Loucy (cell line): ENCODE data around the gene BABAM2.

Source experiments
- H2AFZ ChIP-seq: fragments of 200-600 bp; sonication (generic); 2 replicates; pipeline ENCODE4 v1.6.0; 2016; ENCODE audit warnings: antibody characterized with exemption, mild to moderate bottlenecking, low read length, moderate library complexity
- H3F3A ChIP-seq: fragments of 200-600 bp; 2 replicates; pipeline ENCODE4 v1.6.0; 2016; ENCODE audit warnings: antibody characterized with exemption, low read depth, mild to moderate bottlenecking
- H3K27me3 ChIP-seq: fragments of 200-600 bp; sonication (generic); 2 replicates; pipeline ENCODE4 v1.6.1; 2014; ENCODE audit warnings: low read length, mild to moderate bottlenecking; ENCODE audit not compliant: insufficient read depth, poor library complexity, severe bottlenecking
- H3K36me3 ChIP-seq: fragments of 200-600 bp; sonication (generic); 2 replicates; pipeline ENCODE4 v1.6.1; 2016; ENCODE audit warnings: low read length; ENCODE audit not compliant: insufficient read depth
- H3K4me1 ChIP-seq: fragments of 200-600 bp; sonication (generic); 2 replicates; pipeline ENCODE4 v1.5.1; 2014; ENCODE audit warnings: low read length, mild to moderate bottlenecking; ENCODE audit not compliant: insufficient read depth, poor library complexity, severe bottlenecking
- H3K4me2 ChIP-seq: fragments of 200-600 bp; sonication (generic); 2 replicates; pipeline ENCODE4 v1.6.0; 2014; ENCODE audit warnings: antibody characterized with exemption, low read length, low read depth, mild to moderate bottlenecking; ENCODE audit not compliant: poor library complexity, severe bottlenecking
- H3K4me3 ChIP-seq: fragments of 200-600 bp; sonication (generic); 2 replicates; pipeline ENCODE4 v1.5.1; 2014; ENCODE audit warnings: low read length, mild to moderate bottlenecking, mixed read lengths; ENCODE audit not compliant: poor library complexity, severe bottlenecking
- H3K79me2 ChIP-seq: fragments of 200-600 bp; sonication (generic); 2 replicates; pipeline ENCODE4 v1.6.1; 2014; ENCODE audit warnings: low read length; ENCODE audit not compliant: insufficient read depth
- H3K9ac ChIP-seq: fragments of 200-600 bp; sonication (generic); 2 replicates; pipeline ENCODE4 v1.6.0; 2014; ENCODE audit warnings: mild to moderate bottlenecking, low read depth, low read length, moderate library complexity; ENCODE audit not compliant: poor library complexity, severe bottlenecking
- H3K9me2 ChIP-seq: fragments of 200-600 bp; sonication (generic); replicated peaks from 2 replicates; pipeline ENCODE4 v1.6.1; 2016; ENCODE audit warnings: low read depth, low read length, mixed read lengths
- H3K9me3 ChIP-seq: fragments of 200-600 bp; sonication (generic); 2 replicates; pipeline ENCODE4 v1.6.1; 2014; ENCODE audit warnings: mild to moderate bottlenecking, antibody characterized with exemption, low read length, low read depth; ENCODE audit not compliant: insufficient read depth
- H4K20me1 ChIP-seq: fragments of 200-600 bp; sonication (generic); 2 replicates; pipeline ENCODE4 v1.6.0; 2014; ENCODE audit warnings: antibody characterized with exemption, low read length, mild to moderate bottlenecking; ENCODE audit not compliant: insufficient read depth, poor library complexity, severe bottlenecking
- EZH2phosphoT487 ChIP-seq: fragments of 200-600 bp; IDR thresholded peaks from 2 replicates; pipeline ENCODE4 v1.6.1; 2018; ENCODE audit warnings: antibody characterized with exemption, mild to moderate bottlenecking, moderate library complexity, borderline replicate concordance
- TF ChIP-seq, protein P1 (sequence below): fragments of 200-600 bp; sonication (generic); conservative IDR thresholded peaks from 2 replicates; pipeline ENCODE4 v1.5.1; 2014; ENCODE audit warnings: mild to moderate bottlenecking, antibody characterized with exemption, low read length

BABAM2 gene

DNA sequence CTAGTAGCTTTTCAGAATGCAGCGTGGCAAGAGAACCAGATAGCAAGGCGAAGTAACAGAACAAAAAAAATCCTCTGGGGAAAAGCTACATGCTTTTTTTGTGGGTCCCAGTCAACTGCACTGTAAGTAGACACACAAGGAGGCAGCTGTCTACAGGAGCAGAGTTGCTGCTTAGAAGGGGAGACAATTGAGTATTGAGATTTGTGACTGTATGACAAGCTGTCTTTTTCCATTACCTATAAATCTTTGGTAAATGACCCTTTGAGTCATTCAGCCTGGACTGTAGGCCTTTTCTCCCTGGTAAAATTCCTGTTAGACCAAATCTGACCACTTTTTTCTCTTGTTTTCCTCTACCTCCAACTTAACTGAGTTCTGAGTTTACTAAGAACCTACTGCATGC, 358.0 kb downstream of the BABAM2 start:
- no peaks in the 10 kb centered on the region for H3K36me3 ChIP-seq
- H3K9me2 ChIP-seq, result no peaks in the 10 kb centered on the region
- H3K27me3 ChIP-seq, result no peaks in the 10 kb centered on the region
- H3K4me2 ChIP-seq, result no peak overlapping the region
- H3K4me3 ChIP-seq, result no peak overlapping the region
- no peak overlapping the region for H3K9ac ChIP-seq
- TF ChIP-seq EZH2phosphoT487, result no peak
- TF ChIP-seq, protein P1, sequence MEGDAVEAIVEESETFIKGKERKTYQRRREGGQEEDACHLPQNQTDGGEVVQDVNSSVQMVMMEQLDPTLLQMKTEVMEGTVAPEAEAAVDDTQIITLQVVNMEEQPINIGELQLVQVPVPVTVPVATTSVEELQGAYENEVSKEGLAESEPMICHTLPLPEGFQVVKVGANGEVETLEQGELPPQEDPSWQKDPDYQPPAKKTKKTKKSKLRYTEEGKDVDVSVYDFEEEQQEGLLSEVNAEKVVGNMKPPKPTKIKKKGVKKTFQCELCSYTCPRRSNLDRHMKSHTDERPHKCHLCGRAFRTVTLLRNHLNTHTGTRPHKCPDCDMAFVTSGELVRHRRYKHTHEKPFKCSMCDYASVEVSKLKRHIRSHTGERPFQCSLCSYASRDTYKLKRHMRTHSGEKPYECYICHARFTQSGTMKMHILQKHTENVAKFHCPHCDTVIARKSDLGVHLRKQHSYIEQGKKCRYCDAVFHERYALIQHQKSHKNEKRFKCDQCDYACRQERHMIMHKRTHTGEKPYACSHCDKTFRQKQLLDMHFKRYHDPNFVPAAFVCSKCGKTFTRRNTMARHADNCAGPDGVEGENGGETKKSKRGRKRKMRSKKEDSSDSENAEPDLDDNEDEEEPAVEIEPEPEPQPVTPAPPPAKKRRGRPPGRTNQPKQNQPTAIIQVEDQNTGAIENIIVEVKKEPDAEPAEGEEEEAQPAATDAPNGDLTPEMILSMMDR, result no peak
- no peaks in the 10 kb centered on the region for H3K79me2 ChIP-seq
- peaks cover 45% of the 10 kb centered on the region for H3K4me1 ChIP-seq
- H3F3A ChIP-seq, result peaks cover 3% of the 10 kb centered on the region; the same call in 1 of the 2 replicates
- H4K20me1 ChIP-seq, result no peaks in the 10 kb centered on the region
- no peak overlapping the region for H2AFZ ChIP-seq
- no peaks in the 10 kb centered on the region for H3K9me3 ChIP-seq

DNA sequence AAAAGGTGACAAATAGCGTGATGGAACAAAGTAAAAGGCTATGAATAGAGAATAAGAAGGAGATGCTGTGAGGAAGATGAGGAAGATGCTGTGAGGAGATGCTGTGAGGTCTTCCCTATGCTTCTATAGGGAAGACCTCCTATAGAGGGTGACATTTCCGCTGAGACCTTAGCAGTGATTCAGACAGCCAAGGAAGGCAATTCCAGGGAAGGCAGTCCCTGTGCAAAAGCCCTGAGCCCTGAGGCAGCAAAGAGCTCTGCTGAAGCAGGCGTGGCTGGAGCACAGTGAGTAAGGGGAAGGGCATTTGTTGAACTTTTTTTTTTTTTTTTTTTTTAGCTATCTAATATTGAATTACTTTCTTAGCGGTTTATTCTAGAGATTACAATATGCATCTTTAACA, 359.5 kb downstream of the BABAM2 start:
- TF ChIP-seq, protein P1, result no peak
- no peak for TF ChIP-seq EZH2phosphoT487
- Histone ChIP-seq H3K9ac (no peak overlapping the region), H3K9me2 (no peaks in the 10 kb centered on the region), H3K9me3 (no peaks in the 10 kb centered on the region), H3F3A (peaks cover 3% of the 10 kb centered on the region; the same call in 1 of the 2 replicates), H3K27me3 (no peaks in the 10 kb centered on the region), H3K4me2 (no peak overlapping the region), H4K20me1 (no peaks in the 10 kb centered on the region), H2AFZ (no peak overlapping the region), H3K36me3 (no peaks in the 10 kb centered on the region), H3K4me1 (peaks cover 48% of the 10 kb centered on the region), H3K4me3 (no peak overlapping the region), H3K79me2 (no peaks in the 10 kb centered on the region)

GRCh38 chr2:28251337-28251736, 360.8 kb downstream of the BABAM2 start:
- peaks cover 42% of the 10 kb centered on the region for H3K4me1 ChIP-seq
- H3K9me2 ChIP-seq, result no peaks in the 10 kb centered on the region
- H3K36me3 ChIP-seq, result no peaks in the 10 kb centered on the region
- no peaks in the 10 kb centered on the region for H3K27me3 ChIP-seq
- H3K4me3 ChIP-seq, result no peak overlapping the region
- no peaks in the 10 kb centered on the region for H4K20me1 ChIP-seq
- no peaks in the 10 kb centered on the region for H3K9me3 ChIP-seq
- no peaks in the 10 kb centered on the region for H3K79me2 ChIP-seq
- no peak overlapping the region for H3K4me2 ChIP-seq
- peaks cover 3% of the 10 kb centered on the region; the same call in 1 of the 2 replicates for H3F3A ChIP-seq
- TF ChIP-seq, protein P1, result no peak
- no peak for TF ChIP-seq EZH2phosphoT487
- no peak overlapping the region for H2AFZ ChIP-seq
- no peak overlapping the region for H3K9ac ChIP-seq
